AG10803 (cell line): ENCODE measurements around the gene CSNK2A3.

Experiments
- DNase-seq: peaks from one replicate; pipeline ENCODE4 v3.0.0; 2010; ENCODE audit warnings: low read depth
- H3K4me3 ChIP-seq: 2 replicates; pipeline ENCODE4 v1.5.1; 2011; ENCODE audit warnings: mild to moderate bottlenecking, low read length, control low read depth
- CTCF ChIP-seq: conservative IDR thresholded peaks from 2 replicates; pipeline ENCODE4 v1.5.1; 2011; ENCODE audit warnings: mild to moderate bottlenecking, low read length, control low read depth, inconsistent platforms

CSNK2A3 gene

GRCh38 chr11:11302565-11302964 is 50.5 kb downstream of the CSNK2A3 start:
- no peak overlapping the region for H3K4me3 ChIP-seq
- TF ChIP-seq CTCF = no peak
- DNase-seq = no peak
